ENCODE measurements around the gene PRDM16. TPM values are rescaled to one million over a fixed set of nuclear protein-coding genes. Genes with fewer than 3 reads are reported as not detected.

PRDM16 gene
- total and polyA plus RNA-seq, 2 of the 13 experiments (the other 11 are each of a cell fraction or from before 2014, with no cell fraction given) = 0.15 to 0.81 TPM

- TF ChIP-seq MTERF4 (CRISPR knock-in tag; IDR thresholded peaks at IDR 0.05) = no peak
- TF ChIP-seq ZNF598 (CRISPR knock-in tag; IDR thresholded peaks at IDR 0.05; ENCODE audit: borderline replicate concordance) = no peak
- no peak for TF ChIP-seq BORCS8-MEF2B (CRISPR knock-in tag; IDR thresholded peaks at IDR 0.05)
- no peak for TF ChIP-seq ZNF530 (CRISPR knock-in tag; IDR thresholded peaks at IDR 0.05; ENCODE audit: low read depth)
- no peak for TF ChIP-seq PREB (CRISPR knock-in tag; IDR thresholded peaks at IDR 0.05)
- 0 out of 2 replicates have a peak, but pooled peaks have one; percentile 33 for TF ChIP-seq PCBP1 (IDR thresholded peaks at IDR 0.05; ENCODE audit: borderline replicate concordance, low read depth, low read length)
- peak; percentile 53; the same call in 1 of the 2 replicates for TF ChIP-seq ZNF292 (CRISPR knock-in tag; IDR thresholded peaks at IDR 0.05; ENCODE audit: borderline replicate concordance, low read depth)
- no peak for TF ChIP-seq ZSCAN9 (CRISPR knock-in tag; IDR thresholded peaks at IDR 0.05; ENCODE audit: borderline replicate concordance)
- peak; percentile 94; the same call in 1 of the 2 replicates for TF ChIP-seq HOXD1 (CRISPR knock-in tag; IDR thresholded peaks at IDR 0.05)
- TF ChIP-seq TEAD2 (CRISPR knock-in tag; IDR thresholded peaks at IDR 0.05) = no peak
- no peak for TF ChIP-seq ZNF142 (CRISPR knock-in tag; IDR thresholded peaks at IDR 0.05)
- no peak for TF ChIP-seq AHDC1 (CRISPR knock-in tag; IDR thresholded peaks at IDR 0.05; ENCODE audit: borderline replicate concordance)
- TF ChIP-seq ZNF557 (CRISPR knock-in tag; IDR thresholded peaks at IDR 0.05) = no peak
Measured at GRCh38 chr1:3249631-3250501, 180.9 kb downstream of the PRDM16 start (continued).
